HG03097 (cell line): Measurements from ENCODE around the gene ATRIP.
A peak's percentile ranks its signal among the peaks of the same experiment; 100 is the strongest.
"Not testable (repeated sequence)": the region's sequence is repeated elsewhere in the genome, so short reads cannot be mapped to it uniquely, and the experiment has no call there.

Source experiments
- ATAC-seq: cut with Tn5 transposase; IDR thresholded peaks from one replicate; pipeline ENCODE4 v1.9.1; 2021; ENCODE audit not compliant: unreplicated experiment, low FRiP score

Gene ATRIP

DNA sequence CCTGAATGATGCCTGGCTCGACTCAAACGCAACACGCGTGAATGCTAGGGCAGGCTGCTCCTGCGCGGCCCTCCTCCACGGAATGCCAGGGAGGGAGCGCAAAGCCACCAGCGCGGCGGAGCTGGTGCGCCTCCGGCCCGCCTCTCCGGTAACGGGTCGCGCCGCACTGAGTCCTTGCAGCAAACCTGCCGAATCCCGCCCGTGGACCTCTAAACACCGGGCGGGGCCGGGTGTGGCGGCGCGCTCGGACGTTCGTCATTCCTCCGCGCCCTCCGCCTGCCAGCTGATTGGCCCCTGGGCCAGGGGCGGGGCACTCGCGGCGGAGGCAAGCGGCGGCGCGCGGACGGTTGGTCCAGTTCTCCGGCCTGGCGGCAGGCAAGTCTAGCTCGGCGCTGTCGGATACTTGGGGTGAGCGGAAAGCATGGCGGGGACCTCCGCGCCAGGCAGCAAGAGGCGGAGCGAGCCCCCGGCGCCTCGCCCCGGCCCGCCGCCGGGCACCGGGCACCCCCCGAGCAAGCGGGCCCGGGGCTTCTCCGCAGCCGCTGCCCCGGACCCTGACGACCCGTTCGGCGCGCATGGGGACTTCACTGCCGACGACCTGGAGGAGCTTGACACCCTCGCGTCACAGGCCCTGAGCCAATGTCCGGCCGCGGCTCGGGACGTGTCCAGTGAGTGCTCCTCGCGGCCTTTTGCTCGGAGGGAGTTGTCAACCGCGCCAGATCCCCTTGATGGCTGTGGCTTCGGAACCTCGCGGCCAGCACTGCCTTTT is at the start of gene ATRIP:
Gene ATRIP (plus strand): TSS at position 313 of the 769 bp plus-strand sequence. CDS start 109 bp downstream, at position 422.
- peak; percentile 87 for ATAC-seq

DNA sequence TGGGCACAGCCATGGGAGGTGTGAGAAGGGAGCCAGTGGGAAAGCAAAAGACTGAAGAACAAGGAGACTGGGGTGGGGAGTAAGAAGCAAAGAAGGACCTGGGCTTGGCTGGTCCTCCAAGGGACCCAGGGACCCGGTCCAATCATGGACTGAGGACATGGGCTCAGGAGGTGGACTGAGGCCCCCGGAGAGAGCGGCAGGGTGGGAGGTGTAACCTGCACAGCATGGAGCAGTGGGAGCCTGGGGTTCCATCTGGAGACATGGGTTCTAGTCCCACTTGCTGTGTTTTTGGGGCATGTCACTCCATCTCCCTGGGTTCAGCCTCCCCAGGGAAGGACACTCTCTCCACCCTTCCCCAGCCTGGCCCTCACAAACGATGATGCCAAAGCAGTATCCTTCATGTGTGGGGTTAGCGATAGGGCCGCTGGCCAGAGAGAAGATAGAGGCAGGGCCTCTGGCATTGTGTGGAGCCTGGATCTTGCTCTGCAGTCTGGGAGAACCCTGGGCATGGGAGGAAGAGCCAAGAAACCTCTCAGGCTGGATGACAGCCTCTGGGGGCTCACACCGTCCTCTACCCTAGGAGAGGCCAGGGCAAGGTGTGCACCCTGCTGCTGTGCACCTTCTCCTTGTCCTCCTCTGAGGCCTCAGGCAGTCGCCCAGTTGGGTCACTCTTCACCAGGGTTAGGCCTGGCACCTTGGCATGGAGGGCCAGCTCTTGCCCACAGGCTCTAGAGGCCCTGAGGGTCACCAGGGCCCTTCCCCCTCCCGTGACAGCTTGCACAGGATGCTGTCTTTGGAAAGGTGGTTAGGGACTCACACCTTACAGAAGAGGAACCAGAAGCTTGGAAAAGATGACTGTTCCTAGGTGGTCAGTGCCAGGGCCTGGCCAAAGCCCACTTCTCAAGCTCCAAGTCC is 48.5 kb upstream of the ATRIP start:
- ATAC-seq: no peak

DNA sequence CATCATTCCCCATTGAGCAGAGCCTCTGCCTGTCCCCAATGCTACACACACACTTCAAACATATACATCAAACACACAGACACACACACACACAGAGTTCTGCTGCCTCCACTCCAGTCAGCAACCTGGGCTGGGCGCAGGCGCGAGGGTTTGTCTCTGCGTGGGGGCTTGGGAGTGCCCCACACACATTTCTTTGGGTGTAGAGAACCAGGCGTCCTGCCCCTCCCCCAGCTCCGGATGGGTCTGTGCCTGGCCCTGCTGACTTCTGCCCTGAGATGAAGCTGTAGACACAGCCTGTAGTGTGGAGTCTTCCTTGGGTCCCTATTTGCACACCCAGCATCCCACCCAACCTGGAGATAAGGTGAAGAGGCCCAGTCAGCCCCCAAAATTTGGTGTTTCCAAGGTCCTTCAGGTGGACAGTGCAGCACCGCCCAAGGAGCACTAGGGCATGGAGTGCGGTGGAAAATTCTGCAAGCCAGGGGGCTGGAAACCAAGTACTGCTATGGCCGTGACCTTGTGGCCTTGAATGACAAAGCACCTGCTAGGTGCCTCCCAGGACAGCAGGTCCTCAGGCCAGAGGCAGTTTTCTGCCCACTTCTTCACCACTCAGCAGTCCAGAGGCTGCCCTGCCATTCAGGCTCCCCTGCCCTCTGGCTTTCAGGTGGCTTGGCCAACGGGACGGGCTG is 47.7 kb upstream of the ATRIP start:
- no peak for ATAC-seq

DNA sequence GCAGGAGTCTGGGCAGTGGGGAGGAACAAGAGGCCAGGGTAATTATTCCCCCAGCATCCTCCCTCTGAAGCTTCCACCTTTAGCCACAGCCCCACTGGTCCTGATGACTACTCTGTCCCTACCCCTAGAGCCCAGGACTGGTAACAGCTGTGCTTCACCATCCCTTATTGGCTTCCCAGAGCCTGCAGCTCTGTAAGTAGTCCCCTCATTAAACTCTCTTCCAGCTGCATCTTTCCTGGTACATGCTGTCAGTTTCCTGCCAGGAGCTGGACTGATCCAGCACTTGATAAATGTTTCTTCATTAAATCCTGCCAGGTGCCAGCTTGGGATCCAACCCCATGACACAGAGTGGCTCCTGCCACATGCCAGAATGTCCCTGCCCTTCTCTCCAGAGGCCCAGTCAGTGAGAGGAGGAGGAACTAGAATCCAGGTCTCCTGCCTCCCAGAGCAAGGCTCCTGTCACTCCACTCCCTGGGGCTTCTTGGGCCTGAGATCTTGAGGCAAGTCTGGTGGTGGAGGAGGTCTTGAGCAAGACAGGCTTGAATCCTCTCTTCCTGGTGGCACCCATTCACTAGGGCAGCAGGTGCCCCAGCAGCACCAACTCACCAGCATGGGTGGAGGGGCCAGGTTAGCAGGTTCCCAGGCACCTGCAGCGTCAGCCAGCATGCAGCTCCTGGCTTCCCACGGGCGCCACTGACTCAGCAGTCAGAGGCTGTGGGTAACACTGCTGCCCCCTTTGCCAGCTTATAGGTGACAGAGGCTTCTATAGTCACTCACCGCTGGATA is 47.0 kb upstream of the ATRIP start:
- no peak for ATAC-seq

DNA sequence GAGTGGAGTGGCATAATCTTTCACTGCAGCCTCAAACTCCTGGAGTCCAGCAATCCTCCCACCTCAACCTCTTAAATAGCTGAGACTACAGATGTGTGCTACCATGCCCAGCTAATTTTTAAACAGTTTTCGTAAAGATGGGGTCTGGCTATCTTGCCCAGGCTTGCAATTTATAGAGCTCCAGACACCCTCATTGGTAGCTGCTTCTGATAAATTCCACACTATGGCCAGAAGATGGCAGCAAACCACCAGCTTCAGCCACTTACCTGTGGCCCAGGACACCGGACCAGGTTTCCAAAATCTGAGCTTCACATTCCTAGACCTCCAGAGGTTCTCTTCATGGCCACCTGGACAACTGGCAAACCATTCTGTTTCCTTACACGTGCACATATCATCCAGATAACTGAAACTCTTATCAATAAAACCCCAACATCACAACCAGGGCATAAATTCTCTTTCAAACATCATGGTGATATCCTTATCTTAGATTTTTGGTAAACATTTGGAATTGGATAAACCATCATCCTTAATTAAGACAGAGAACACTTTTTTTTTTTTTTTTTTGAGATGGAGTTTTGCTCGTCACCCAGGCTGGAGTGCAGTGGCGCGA is 45.6 kb upstream of the ATRIP start:
- no peak for ATAC-seq

DNA sequence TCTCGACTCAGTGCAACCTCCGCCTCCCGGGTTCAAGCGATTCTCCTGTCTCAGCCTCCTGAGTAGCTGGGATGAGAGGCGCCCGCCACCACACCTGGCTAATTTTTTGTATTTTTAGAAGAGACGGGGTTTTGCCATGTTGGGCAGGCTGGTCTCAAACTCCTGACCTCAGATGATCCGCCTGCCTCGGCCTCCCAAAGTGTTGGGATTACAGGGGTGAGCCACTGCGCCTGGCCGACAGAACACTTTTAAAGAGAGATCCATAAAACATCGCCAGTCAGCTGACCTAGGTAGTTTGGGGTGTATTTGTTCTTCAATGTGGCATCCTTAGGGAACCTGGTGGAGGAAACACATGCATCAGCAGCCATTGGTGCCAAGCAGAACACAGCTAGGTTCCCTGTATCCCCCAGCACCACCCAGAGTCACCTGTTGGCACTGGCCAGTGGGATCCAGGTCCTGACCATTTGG is 45.1 kb upstream of the ATRIP start:
- not testable (repeated sequence) for ATAC-seq

DNA sequence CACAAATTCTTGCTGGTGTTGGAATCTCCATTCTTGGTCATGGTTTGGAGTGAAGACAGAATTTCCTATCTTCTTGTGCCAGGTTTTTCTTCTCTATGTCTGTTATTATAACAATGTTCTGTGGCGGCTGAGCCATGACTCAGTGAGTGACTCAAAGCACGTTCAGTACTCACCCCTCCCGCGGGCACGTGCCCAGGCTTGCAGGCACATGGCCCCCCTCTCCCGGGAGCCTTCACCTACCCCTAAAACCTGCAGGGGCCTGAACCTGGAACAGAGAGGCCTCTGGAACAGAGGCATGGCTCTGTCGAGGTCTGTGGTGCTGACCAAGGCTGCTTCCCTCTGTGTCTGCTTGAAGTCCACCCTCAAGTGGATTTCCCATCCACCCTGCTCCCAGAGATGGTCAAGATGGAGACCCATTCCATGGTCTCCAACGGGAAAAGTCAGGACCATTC is 44.2 kb upstream of the ATRIP start:
- no peak for ATAC-seq

DNA sequence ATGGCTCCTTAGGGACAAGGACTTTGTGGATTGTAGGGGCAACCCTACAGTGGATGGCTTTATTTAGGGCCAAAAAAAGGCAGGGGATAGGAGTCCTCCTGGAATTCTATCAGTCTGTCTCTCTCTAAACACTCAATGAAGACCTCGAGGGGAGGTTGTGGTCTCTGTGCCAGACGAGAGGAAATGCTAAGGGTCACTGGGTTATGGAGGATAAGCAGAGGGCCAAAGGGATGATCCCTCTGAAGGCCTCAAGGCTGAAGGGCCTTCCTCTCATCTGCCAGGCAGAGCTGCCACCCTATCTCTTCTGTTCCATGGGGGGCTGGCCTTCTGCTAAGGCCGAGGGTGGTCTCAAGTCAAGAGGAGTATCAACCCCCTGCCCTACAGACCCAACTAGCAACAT is 43.6 kb upstream of the ATRIP start:
- ATAC-seq: no peak

DNA sequence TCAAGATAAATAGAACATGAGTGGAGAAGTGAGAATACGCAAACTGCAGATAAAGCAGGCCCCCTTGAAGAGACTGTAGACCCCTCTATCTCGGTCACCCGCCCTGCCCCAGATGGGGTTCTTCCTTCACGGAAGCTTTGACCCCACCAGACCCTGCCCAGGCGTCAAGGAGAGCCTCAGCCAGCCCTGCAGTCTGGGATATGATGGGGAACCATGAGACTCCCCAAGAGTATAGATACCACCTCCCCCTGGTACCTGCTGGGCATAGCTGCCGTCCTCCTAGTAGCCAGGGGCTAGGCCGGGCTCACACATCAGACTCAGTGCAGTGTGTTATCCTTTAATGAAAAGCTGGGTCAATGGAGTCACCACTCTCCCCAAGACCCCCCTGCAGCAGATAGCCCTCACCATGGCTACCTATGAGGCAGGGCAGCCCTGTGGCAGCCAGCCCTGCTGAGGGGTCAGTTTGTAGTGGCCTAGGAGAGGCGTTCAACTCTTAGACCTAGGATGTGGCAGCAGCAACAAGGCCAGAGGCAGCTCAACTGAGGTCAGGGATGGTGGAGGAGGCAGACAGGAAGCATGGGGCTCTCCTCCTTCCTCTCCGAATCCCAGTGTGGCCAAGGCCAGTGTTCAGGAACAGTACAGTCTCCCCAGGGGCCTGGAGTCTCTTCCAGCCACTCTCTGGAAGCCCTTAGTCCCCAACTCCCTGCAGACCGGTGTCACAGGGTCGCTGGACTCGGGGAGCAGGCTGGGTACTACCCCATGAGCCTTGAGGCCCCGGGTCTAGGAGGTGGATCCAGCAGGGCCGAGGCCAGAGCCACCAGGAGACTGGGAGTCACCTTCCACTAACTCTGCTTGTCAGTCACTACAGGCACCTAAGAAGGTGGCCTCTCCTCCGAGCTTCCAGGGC is 42.8 kb upstream of the ATRIP start:
- no peak for ATAC-seq

DNA sequence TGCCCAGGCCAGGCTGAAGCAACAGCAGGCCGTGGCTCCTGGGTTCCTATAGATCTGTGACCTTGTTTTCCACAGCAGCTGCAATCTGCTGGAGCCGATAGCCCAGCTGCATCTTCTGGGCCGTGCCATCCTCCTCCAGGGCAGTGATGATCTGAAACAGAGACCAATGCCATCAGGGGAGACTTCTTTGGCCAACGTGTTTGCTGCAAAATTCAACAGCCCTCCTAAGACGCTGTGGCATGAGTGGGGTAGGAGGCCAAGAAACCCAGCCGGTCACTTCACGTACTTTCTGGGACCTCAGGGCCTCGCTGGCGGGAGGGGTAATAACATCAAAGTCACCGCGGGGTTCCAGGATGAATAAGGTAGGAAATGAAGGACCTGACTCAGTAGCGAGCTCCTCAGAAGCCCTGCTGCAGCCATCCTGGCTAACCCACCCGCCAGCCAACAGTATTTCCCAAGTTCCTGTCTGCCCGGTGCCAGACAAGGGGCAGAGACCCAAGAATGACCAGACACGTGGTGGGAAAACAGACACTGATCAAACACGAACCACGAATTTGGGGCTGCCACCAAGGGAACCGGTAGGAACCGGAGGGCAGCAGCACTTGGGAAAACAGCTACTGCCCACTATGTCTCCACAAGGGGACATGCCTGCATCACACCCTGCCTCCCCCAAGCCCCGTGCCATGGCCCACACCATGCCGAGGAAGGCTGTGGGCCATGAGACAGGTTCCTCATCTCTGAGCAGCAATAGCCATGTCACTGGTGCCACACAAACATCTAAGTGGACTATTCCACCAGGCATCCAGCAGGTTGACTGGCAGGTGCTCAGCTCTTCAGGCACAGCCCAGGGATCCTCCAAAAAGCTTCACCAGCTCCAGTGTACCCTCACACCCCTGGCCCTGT is 41.8 kb upstream of the ATRIP start:
- no peak for ATAC-seq

DNA sequence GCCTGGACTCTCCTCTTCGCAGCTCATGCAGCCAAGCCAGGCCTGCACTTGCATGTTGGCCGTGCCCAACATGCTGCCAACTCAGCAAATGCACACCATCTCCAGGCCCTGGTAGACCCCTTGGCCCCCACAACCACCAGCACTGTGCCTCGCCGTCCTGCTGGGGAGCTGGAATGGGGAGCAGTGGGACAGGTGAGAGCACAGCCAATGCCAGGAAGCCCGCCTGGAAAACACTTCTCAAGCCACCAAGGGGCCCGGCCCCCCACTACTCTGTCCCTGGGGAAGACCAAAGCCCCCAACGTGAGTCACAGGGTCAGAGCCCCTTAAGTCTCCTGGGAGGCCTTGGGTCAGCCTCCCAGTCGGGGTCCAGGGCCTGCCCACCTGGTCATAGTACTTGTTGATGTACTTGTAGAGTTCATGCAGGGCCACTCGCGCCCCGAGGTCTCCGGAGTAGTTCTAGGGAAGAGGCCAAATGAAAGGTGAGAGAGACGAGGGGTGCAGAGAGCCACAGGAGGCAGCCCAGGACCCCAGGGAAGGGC is 41.1 kb upstream of the ATRIP start:
- no peak for ATAC-seq

DNA sequence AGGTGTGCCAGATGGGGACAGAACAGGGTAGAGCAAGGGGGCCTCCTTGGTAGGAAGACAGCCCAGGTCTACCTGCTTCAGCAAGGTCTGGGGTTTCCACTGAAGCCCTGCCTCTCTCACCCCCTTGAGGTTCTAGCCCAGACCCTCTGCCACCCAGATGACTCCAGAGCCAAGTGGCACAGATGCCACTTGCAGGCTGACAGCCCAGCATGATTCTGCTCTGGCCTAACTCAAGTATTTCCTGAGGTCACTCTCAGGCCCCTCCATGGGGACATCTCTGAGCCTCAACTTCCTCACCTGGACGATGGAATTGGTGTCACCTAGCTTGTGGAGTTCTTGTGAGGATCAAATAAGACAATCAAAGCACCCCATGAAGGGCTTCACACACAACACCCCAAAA is 40.6 kb upstream of the ATRIP start:
- no peak for ATAC-seq

DNA sequence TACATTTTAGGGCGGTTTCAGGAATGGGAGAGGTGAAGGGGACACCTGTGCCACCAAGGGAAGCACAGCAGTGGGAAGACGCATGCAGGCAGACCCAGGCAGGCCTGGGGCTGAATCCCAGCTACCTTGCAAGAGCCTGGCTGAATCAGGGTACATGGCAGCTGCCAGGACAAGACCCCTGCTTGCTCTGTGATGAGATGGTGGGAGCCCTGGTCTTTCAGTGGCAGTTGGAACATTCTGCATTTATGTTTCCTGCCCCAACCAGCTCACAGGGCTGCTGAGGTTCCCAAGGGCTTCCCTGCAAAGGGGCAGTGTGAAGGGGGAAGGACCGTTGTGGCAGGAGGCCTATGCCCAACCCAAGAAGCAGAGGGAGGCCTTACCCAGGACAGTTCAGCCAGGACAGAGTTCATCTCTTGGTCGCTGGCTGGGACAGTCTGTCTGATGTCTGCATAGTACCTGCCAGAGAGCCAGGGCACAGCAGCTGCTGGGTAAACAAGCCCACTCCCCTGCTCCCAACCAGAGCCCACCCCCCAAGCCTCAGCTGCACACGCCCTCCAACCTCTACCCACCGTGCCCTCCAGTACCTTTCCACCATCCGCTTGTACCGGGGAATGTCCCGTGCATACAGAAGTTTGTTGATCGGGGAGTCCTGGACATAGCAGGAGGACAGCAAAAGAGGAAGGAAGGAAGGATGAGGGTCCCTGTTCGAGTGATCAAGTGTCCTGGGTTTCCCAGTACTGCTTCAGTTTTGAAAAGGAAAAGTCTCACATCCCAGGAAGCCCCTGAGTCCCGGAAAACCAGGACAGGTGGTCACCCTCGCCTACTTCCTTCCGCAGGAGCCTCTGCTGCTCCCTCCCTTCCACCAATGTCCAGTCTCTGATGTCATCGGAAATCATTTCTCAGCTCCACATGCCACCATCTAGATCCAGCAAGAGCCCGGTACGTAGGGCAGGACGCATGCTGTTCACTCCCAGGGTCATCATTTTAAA is 39.8 kb upstream of the ATRIP start:
- no peak for ATAC-seq

DNA sequence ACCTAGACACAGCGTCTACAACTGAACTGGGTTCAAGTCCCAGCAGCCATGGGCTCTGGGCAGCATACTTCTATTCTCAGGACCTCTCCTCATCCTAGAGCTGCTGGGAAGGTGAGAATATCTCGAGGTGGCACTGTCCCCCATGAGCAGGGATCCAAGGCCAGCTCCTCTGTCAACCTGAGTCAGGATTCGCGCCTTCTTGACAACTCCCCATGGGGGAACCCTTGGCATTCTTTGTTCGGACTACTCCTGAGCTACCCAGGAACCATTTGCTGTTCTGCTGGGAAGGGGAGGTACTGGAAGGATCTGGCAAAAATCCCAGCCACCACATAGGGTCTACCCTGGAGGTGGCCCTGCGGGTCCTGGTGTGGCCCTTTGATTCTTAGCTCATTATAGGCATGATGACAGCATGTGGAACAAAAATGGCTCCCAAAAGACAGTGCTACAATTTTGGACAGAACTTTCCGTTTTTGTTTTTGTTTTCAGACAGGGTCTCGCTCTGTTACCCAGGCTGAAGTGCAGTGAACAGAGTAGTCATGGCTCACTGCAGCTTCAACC is 38.9 kb upstream of the ATRIP start:
- ATAC-seq: no peak

DNA sequence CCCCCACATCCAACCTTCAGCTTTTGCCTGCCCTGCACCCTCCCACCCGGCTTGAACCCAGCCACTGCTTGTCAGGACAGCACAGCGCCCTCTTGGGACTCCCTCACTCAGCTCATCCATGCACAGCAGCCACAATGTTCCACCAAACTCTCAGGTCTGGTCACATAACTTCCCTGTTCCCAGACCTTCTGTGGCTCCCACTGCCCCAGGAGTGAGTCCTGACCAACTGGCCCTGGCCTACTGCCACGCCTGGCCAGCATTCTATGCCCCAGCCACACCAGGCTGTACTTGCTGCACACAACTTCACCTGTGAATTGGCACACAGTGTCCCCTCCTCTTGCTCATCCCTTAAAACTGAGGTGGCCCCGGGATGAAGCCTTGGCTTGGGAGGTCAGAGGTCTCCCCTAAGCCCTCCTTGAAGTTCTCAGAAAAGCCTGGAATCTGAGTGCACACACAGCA is 37.7 kb upstream of the ATRIP start:
- no peak for ATAC-seq
